Tibial nerve (tissue), 3 donors: ENCODE data around the gene GPHN.

Experiments
- CTCF ChIP-seq, 5 experiments: fragments of 200-600 bp in 3 of 5; fragments of 450-650 bp in 2 of 5; sonication (generic) in 3 of 5; IDR thresholded peaks; one replicate each; pipeline ENCODE4 v1.5.1; 2016 to 2019; ENCODE audit warnings: antibody characterized with exemption in 5 of 5, mild to moderate bottlenecking in 3 of 5, moderate library complexity in 2 of 5
- POLR2A ChIP-seq, 2 donors: fragments of 450-650 bp; IDR thresholded peaks; one replicate each; pipeline ENCODE4 v1.6.1; 2017; ENCODE audit warnings: antibody characterized with exemption in 2 of 2, mild to moderate bottlenecking in 2 of 2, moderate library complexity in 2 of 2

DNA sequence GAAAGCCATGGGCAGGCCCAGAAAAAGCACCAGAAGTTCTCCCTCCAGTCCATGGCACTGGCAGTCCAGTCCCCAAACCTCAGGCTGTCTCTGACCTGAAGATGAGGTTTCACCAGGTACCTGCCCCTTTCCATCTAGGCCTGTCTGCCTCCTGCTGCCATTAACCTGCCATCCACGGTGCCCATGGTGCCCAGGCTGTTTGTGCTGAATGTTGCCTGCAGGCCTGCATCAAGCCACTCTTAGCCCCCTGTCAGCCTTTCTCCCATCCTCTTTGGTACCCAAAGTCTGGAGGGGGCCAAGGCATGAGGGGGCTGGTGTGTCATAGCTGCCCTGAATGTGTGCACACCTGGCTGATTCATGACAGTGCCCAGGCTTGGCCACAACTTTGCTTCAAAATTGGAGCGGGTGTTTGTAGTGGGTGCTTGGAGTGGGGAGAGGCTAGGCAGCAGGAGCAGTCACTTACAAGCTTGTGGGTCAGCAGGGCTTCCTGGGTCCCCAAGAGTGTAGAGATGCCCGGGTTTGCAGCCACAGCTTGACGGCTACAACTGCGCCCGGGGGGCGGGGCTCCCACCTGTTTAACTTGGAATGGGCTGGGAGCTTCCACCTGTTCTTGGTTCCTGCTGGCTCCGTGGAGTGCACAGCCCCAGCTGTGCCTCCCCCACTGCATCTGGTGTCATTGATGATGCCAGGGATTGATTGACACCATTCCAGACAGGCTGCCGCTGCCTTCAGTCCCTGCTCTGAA lies 88.5 kb downstream of the GPHN start:
- TF ChIP-seq CTCF (IDR thresholded peaks at IDR 0.05) (no peak), POLR2A (IDR thresholded peaks at IDR 0.05) (no peak)
